Metanephros (tissue), 1 donor: Measurements from ENCODE around the gene RPL22. TPM values are rescaled to one million over a fixed set of nuclear protein-coding genes. Genes with fewer than 3 reads are reported as not detected.

Experiments used
- total RNA-seq: library from RNA; depleted of rRNA; stranded (reverse); fragments of >200 nt; gene quantifications from one replicate; pipeline ENCODE4 v1.2.3, GENCODE V29; 2014

Gene RPL22
- total RNA-seq = 205 TPM

DNA sequence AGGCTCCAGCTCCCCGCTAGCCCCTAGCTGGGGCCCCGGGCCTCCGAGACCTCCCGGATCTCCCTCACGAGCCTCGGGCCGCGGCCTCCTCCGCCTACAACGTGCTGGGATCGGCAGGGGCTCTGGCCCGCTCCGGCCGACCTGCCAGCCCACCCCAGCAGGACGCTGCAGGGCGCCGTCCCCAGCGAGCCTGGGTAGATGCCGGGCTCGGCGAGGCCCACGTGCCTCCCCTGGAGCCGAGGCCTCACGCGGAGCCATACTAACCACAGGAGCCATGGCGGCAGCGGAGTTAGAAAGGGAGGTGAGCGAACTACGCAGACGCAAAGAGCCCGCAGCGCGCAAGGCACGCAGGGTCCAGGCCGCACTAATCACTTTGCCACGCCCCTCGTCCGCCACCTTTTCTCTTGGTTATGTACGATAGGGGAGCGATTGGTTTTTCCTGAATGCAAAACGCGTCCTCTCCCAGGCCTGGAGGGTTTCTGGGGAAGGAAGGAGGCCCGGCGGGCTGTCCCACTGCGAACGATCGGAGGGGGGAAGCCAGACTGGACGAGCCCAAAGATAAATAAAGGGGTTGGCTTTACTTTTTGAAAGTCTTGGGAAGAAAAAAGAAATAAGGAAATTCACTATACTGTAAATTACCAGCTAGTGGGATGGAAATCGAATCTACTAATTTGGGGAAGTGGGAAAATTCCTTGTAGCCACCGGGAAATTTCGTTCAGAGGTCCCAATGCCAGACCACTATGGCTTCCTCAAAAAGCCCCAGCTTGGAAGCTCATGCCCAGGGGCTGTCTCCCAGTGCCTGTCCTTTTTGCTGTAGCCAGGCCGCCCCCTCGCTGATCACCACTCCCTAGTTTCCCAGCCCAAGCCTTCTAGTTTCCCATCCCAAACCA, at the start of gene RPL22:
Gene RPL22, minus strand, starts transcription at position 298 of the 890 bp plus-strand sequence. Its CDS starts 22 bp downstream, at position 276.

DNA sequence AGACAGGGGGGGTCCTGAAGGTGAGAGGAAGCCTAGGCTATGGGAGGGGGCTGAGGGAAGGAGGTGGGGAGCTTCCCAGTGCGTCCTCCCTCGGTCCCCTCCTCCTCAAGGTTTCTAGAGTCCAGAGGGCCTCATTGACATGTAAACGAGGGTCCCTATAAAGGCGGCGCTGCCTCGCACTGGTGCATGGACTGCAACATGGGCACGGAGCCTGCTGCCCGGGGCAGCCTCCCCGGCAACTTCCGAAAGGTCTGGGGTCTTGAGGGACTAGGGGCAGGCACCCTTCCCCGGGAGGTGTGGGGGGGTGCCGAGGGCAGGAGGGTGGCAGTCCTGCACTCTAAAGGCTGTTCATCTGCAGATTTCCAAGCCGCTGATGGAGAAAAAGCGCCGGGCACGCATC, 44.6 kb upstream of the RPL22 start, which contains the start of gene HES3:
Gene HES3, plus strand, starts transcription at position 187 of the 400 bp plus-strand sequence. Its CDS starts 187 bp downstream, at position 374.

DNA sequence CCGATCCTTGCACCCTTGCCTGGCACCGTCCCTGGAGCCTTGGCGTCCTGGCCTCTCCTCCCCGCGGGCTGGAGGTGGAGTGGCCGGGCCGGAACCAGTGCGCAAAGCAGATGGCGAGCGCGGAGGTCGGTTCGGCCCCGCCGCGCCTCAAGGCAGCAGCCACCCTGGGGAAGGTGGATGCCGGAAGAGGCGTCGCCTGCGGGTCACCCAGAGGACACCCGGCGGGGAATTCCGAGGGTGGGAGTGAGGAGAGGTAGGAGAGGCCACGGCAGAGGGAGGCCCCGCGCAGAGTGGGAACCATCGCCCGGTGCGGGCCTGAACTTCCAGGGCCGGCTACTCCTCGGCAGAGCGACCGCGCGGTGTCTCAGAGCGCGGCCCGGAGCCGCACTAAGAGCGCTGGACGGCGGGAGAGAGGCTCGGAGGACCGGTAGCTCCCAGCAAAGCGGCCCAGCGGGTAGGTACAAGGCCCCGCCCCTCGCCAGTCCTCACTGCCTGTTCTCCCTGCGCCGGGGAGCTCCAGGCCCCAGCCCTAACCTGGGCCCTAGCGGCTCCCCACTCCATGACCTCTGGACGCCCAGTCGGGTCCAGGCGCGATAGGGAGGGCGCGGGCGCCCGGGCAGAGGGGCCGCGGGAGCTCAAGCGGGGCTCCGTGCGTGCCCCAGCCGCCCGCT, 6.6 kb upstream of the RPL22 start, which contains the start of gene RNF207:
Gene RNF207, plus strand, starts transcription at position 271 of the 671 bp plus-strand sequence. CDS start 417 bp downstream, outside the sequence.

DNA sequence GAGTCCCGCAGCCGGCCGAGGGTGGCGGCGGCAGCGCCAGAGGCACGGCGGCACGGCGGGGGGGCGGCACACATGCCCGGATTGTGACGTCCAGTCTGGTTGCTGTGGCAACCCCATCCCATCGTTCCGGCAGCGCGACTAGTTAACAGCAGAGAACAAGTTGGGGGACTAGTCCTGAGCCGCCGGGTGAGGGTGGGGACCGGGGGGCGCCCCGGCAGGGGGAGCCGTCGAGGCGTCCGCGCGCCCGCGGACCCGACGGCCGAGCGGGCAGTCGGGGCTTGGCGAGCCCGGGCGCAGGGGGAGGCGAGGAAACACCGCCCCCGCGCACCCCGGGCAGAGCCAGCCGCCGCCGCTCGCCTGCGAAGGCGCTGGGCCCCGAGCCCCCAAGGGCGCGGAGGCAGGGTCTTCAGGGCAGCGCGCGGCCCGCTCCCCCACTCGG, 19.1 kb downstream of the RPL22 start, which contains the start of gene CHD5:
Gene CHD5, minus strand, starts transcription at position 54 of the 439 bp plus-strand sequence. CDS start 298 bp downstream, outside the sequence.

Other genes starting within 250 kb of the RPL22 start
- 13.8 TPM for gene NPHP4, start 207.2 kb downstream of the RPL22 start, total RNA-seq
- gene KCNAB2, start 153.7 kb downstream of the RPL22 start, total RNA-seq = 8.5 TPM
- 0.41 TPM for gene CHD5, start 19.3 kb downstream of the RPL22 start, total RNA-seq
- gene RNF207, start 6.5 kb upstream of the RPL22 start, total RNA-seq = 47.1 TPM
- gene ICMT, start 36.4 kb upstream of the RPL22 start, total RNA-seq = 60.0 TPM
- not detected for gene HES3, start 44.6 kb upstream of the RPL22 start, total RNA-seq
- 6.2 TPM for gene GPR153, start 61.5 kb upstream of the RPL22 start, total RNA-seq
- gene ACOT7, start 194.2 kb upstream of the RPL22 start, total RNA-seq = 13.5 TPM
- 0.35 TPM for gene HES2, start 220.3 kb upstream of the RPL22 start, total RNA-seq
- 9.3 TPM for gene ESPN, start 225.2 kb upstream of the RPL22 start, total RNA-seq